Heart left ventricle (tissue), 13 donors: Measurements from ENCODE around the gene PTPN6.

ENCODE experiments used
- CTCF ChIP-seq, 12 donors: fragments of 200-600 bp; sonication (generic) in 4 of 12; IDR thresholded peaks; one replicate each; pipeline versions ENCODE4 v1.5.0 to v1.8.0; 2018 to 2022; ENCODE audit warnings: antibody characterized with exemption in 12 of 12, mild to moderate bottlenecking in 5 of 12
- POLR2A ChIP-seq, 2 donors: fragments of 450-650 bp; IDR thresholded peaks; one replicate each; pipeline ENCODE4 v1.6.1; 2017; ENCODE audit warnings: antibody characterized with exemption in 2 of 2, mild to moderate bottlenecking in 2 of 2, moderate library complexity in 2 of 2
- donor health status: ischemic (EF 13 %, LVEDD 7.1; RV severe dilation, severe dysfunction).
- donor health status: DM: no; HTN: yes; CAD: no.
- donor health status: DM: no; HTN: no; CAD: no.
- donor health status: ischemic (EF 25% LVEDD 6.9; RV normal size, moderate dysfunction).
- donor health status: ischemic (EF 25% LVEDD 5.7; RV mildly dilated, moderate dysfunction).
- donor health status: ischemic (EF 35%, LVEDD 5.7; RV mildly dilated, moderate dysfunction).
- donor health status: nonischemic (EF 11% LVEDD 7.7; RV severe dilation, severe dysfunction).
- donor health status: DM: yes; HTN: yes; CAD: no.
- donor health status: PGD.
- donor health status: ischemic (EF 29% LVEDD 5.4; RV normal size, mild dysfunction).
- donor health status: nonischemic (EF 23%, LVEDD 6.1; RV moderate dilation, normal function).

DNA sequence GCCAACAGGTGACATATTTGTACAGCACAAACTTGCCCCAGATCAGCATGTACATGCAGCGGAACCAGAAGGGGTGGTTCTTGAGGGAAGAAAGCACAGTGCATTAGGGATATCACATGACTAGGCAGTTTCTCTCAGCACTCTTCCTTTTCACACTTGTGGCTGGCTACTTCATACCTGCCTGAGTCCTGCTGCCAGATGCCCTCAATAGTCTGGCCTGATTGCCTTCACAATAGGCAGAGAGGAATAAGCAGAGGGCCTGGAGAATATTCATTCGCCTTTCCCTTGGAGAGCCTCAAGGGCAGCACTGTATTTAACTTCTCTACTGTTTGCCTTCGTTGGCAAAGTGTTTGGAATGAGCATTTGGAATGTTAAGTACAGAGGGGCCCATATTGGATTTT, 27.5 kb downstream of the PTPN6 start:
- TF ChIP-seq CTCF (IDR thresholded peaks at IDR 0.05) (no peak), POLR2A (IDR thresholded peaks at IDR 0.05) (no peak)
